H1 (cell line): ENCODE results near the gene GPR176. TPM values are rescaled to one million over a fixed set of nuclear protein-coding genes. Genes with fewer than 3 reads are reported as not detected.

Experiments used
- CTCF ChIA-PET: fragments of 300-600 bp; sonication (Branson Sonifier 250); formaldehyde crosslinking; loops from one replicate; lab custom pipeline; 2021; ENCODE audit not compliant: partially characterized antibody; lab: Charles Lee
- POLR2A ChIA-PET: fragments of 300-600 bp; sonication (Branson Sonifier 250); formaldehyde crosslinking; loops from one replicate; lab custom pipeline; 2021; ENCODE audit warnings: inconsistent platforms; ENCODE audit not compliant: partially characterized antibody; lab: Charles Lee
- DNase-seq, 2 experiments: peaks; one replicate each; pipeline versions ENCODE4 v3.0.0 to v3.0.0-alpha.2; 2010 to 2022; ENCODE audit warnings: low spot score in 2 of 2, low read depth in 1 of 2, mixed read lengths in 1 of 2
- FAIRE-seq: peaks from 2 replicates; lab custom pipeline; 2011; peaks lifted over from hg19 to GRCh38; lab: Jason Lieb, UNC
- H2AFZ ChIP-seq: 2 replicates; pipeline ENCODE4 v1.8.1; 2012; ENCODE audit warnings: low read length, inconsistent platforms
- H2AK5ac ChIP-seq: 2 replicates; pipeline ENCODE4 v1.6.1; 2013; ENCODE audit warnings: low read depth, low read length
- H2BK120ac ChIP-seq: replicated peaks from 2 replicates; pipeline ENCODE3; 2013; ENCODE audit warnings: low read depth, low read length, inconsistent platforms
- H2BK12ac ChIP-seq: 2 replicates; pipeline ENCODE4 v1.6.1; 2013; ENCODE audit warnings: low read depth, low read length
- H2BK15ac ChIP-seq: 2 replicates; pipeline ENCODE4 v1.6.1; 2013; ENCODE audit warnings: low read length
- H2BK20ac ChIP-seq: 2 replicates; pipeline ENCODE4 v1.6.1; 2013; ENCODE audit warnings: low read length
- H2BK5ac ChIP-seq: 2 replicates; pipeline ENCODE4 v1.6.1; 2013; ENCODE audit warnings: low read depth, low read length
- H3K14ac ChIP-seq: 2 replicates; pipeline ENCODE4 v1.6.1; 2013; ENCODE audit warnings: inconsistent platforms; ENCODE audit not compliant: insufficient read length
- H3K18ac ChIP-seq: 2 replicates; pipeline ENCODE4 v1.6.1; 2013; ENCODE audit warnings: low read length; ENCODE audit errors: extremely low read depth
- H3K23ac ChIP-seq: 2 replicates; pipeline ENCODE4 v1.6.1; 2013; ENCODE audit warnings: inconsistent platforms; ENCODE audit not compliant: insufficient read length
- H3K23me2 ChIP-seq: 2 replicates; pipeline ENCODE4 v1.6.1; 2013; ENCODE audit warnings: low read depth, low read length
- H3K27ac ChIP-seq: 2 replicates; pipeline ENCODE4 v1.6.1; 2011; ENCODE audit warnings: low read depth, low read length, inconsistent platforms
- H3K27me3 ChIP-seq, 4 experiments: replicated peaks in 1 of 4; 1 replicate in 1 of 4; 2 replicates in 3 of 4; pipeline versions ENCODE4 v1.6.1 to v1.8.1; 2011 to 2013; ENCODE audit warnings: low read length in 3 of 4, mild to moderate bottlenecking in 3 of 4, inconsistent platforms in 2 of 4, mixed read lengths in 2 of 4, moderate library complexity in 1 of 4; ENCODE audit not compliant: control insufficient read depth in 3 of 4, insufficient read depth in 3 of 4; ENCODE audit errors: extremely low read depth in 1 of 4
- H3K36me3 ChIP-seq, 4 experiments: 2 replicates each; pipeline versions ENCODE4 v1.6.1 to v1.8.1; 2011 to 2013; ENCODE audit warnings: mild to moderate bottlenecking in 4 of 4, low read length in 3 of 4, moderate library complexity in 2 of 4, control low read depth in 1 of 4, inconsistent platforms in 1 of 4; ENCODE audit not compliant: insufficient read depth in 4 of 4, control insufficient read depth in 2 of 4
- H3K4ac ChIP-seq: replicated peaks from 2 replicates; pipeline ENCODE3; 2013; ENCODE audit warnings: low read length, low read depth, mixed read lengths, inconsistent platforms; ENCODE audit not compliant: insufficient read length
- H3K4me1 ChIP-seq, 4 experiments: replicated peaks in 1 of 4; 1 replicate in 1 of 4; 2 replicates in 3 of 4; pipeline versions ENCODE4 v1.6.1 to v1.8.1; 2011 to 2013; ENCODE audit warnings: low read length in 3 of 4, inconsistent platforms in 2 of 4, mixed read lengths in 1 of 4; ENCODE audit not compliant: insufficient read depth in 4 of 4, control insufficient read depth in 3 of 4
- H3K4me2 ChIP-seq, 2 experiments: 2 replicates each; pipeline versions ENCODE4 v1.6.1 to v1.8.1; 2011 to 2013; ENCODE audit warnings: low read depth in 2 of 2, low read length in 2 of 2, control low read depth in 1 of 2, inconsistent platforms in 1 of 2, mild to moderate bottlenecking in 1 of 2; ENCODE audit not compliant: insufficient read depth in 1 of 2
- H3K4me3 ChIP-seq, 4 experiments: fragments of 200-600, 300-600 bp in 1 of 4; sonication (generic), shearing (Covaris generic), sonication (Bioruptor Twin) in 1 of 4; 2 replicates each; pipeline versions ENCODE4 v1.5.1 to v1.8.1; 2011 to 2016; ENCODE audit warnings: low read length in 4 of 4, low read depth in 3 of 4, control low read depth in 2 of 4, inconsistent platforms in 2 of 4, mild to moderate bottlenecking in 2 of 4, mixed read lengths in 1 of 4, moderate library complexity in 1 of 4; ENCODE audit not compliant: insufficient read depth in 2 of 4; ENCODE audit errors: extremely low read depth in 1 of 4
- H3K56ac ChIP-seq: replicated peaks from 2 replicates; pipeline ENCODE3; 2013; ENCODE audit warnings: low read depth, mild to moderate bottlenecking, mixed read lengths, low read length, inconsistent platforms; ENCODE audit not compliant: insufficient read length
- H3K79me1 ChIP-seq: 2 replicates; pipeline ENCODE4 v1.6.1; 2013; ENCODE audit warnings: low read depth, low read length, control low read depth
- H3K79me2 ChIP-seq, 2 experiments: 2 replicates each; pipeline versions ENCODE4 v1.6.1 to v1.8.1; 2012 to 2013; ENCODE audit warnings: low read length in 2 of 2, mild to moderate bottlenecking in 2 of 2, inconsistent platforms in 1 of 2; ENCODE audit not compliant: insufficient read depth in 2 of 2, control insufficient read depth in 1 of 2
- H3K9ac ChIP-seq, 4 experiments: replicated peaks in 1 of 4; 1 replicate in 1 of 4; 2 replicates in 3 of 4; pipeline versions ENCODE4 v1.6.1 to v1.8.1; 2011 to 2013; ENCODE audit warnings: low read depth in 3 of 4, low read length in 3 of 4, control low read depth in 2 of 4, mild to moderate bottlenecking in 2 of 4, moderate library complexity in 2 of 4, inconsistent platforms in 1 of 4; ENCODE audit errors: extremely low read depth in 1 of 4
- H3K9me3 ChIP-seq, 2 experiments: 2 replicates each; pipeline versions ENCODE4 v1.6.1 to v1.8.1; 2012 to 2013; ENCODE audit warnings: mild to moderate bottlenecking in 2 of 2, moderate library complexity in 2 of 2, control low read depth in 1 of 2, inconsistent platforms in 1 of 2, low read depth in 1 of 2, low read length in 1 of 2, mixed read lengths in 1 of 2; ENCODE audit not compliant: insufficient read depth in 2 of 2
- H4K20me1 ChIP-seq, 2 experiments: replicated peaks in 1 of 2; 2 replicates each; pipeline versions ENCODE3 to v1.8.1; 2011 to 2013; ENCODE audit warnings: inconsistent platforms in 2 of 2, low read length in 2 of 2, mild to moderate bottlenecking in 1 of 2; ENCODE audit not compliant: insufficient read depth in 2 of 2, control insufficient read depth in 1 of 2
- H4K5ac ChIP-seq: 2 replicates; pipeline ENCODE4 v1.6.1; 2013; ENCODE audit warnings: low read length, low read depth, mixed read lengths, inconsistent platforms; ENCODE audit not compliant: insufficient read length
- H4K8ac ChIP-seq: 2 replicates; pipeline ENCODE4 v1.8.0; 2013; ENCODE audit warnings: mild to moderate bottlenecking, moderate library complexity, low read length, inconsistent platforms; ENCODE audit not compliant: insufficient read depth; ENCODE audit errors: extremely low read depth
- H4K91ac ChIP-seq: replicated peaks from 2 replicates; pipeline ENCODE3; 2013; ENCODE audit warnings: low read length, mixed read lengths, inconsistent platforms; ENCODE audit not compliant: insufficient read length
- BCL11A ChIP-seq, 2 experiments: IDR thresholded peaks; one replicate each; pipeline ENCODE4 v1.6.1; 2011; ENCODE audit warnings: low read depth in 2 of 2, low read length in 2 of 2, mild to moderate bottlenecking in 2 of 2
- CREB1 ChIP-seq: IDR thresholded peaks from 2 replicates; pipeline ENCODE4 v1.6.1; 2012; ENCODE audit warnings: inconsistent platforms
- HDAC2 ChIP-seq, 2 experiments: fragments of 300-600 bp in 1 of 2; sonication (generic) in 1 of 2; IDR thresholded peaks; 2 replicates each; pipeline ENCODE4 v1.6.1; 2011 to 2012; ENCODE audit warnings: low read depth in 2 of 2, low read length in 2 of 2, mild to moderate bottlenecking in 2 of 2, moderate library complexity in 2 of 2, borderline replicate concordance in 1 of 2, inconsistent platforms in 1 of 2
- RBBP5 ChIP-seq: IDR thresholded peaks from 2 replicates; pipeline ENCODE4 v1.7.1; 2012; ENCODE audit warnings: low read depth, mild to moderate bottlenecking, inconsistent platforms, low read length, moderate library complexity, borderline replicate concordance
- WGBS, 2 experiments: shearing (Covaris generic) in 1 of 2; methylation state at CpG; one replicate each; pipeline versions ENCODE4 v1.1.6 to v1.1.7; 2013 to 2015; ENCODE audit warnings: low lambda C conversion rate in 2 of 2, mixed read lengths in 2 of 2, inconsistent platforms in 1 of 2, low coverage in 1 of 2, missing lambda C conversion rate in 1 of 2; ENCODE audit not compliant: insufficient replicate concordance in 2 of 2, insufficient coverage in 1 of 2, insufficient read length in 1 of 2; ENCODE audit errors: extremely low coverage in 1 of 2, missing lambda C conversion rate in 1 of 2; 5-methylcytosine and 5-hydroxymethylcytosine counted together
- polyA plus RNA-seq, 7 experiments: library from polyadenylated mRNA; depleted of rRNA in 3 of 7; stranded (reverse) in 5 of 7; unstranded in 2 of 7; fragments of >200 nt in 5 of 7; fragments of 200-250 nt in 2 of 7; gene quantifications; 1 replicate in 5 of 7; 2 replicates in 1 of 7; 4 replicates in 1 of 7; pipeline versions ENCODE4 v1.2.1 to v1.2.3, GENCODE V29; 2011 to 2013; ENCODE audit warnings: missing spikeins in 2 of 7, mixed read lengths in 2 of 7
- total RNA-seq: library from RNA; stranded (reverse); fragmentation: NEBNext Ultra II Directional; extraction: Animal tissue kit (Norgen Biotek cat#: 25700); gene quantifications from 2 replicates; pipeline ENCODE4 v1.2.1, GENCODE V29; 2021

Gene GPR176
- total and polyA plus RNA-seq, 2 of the 8 experiments (the other 6 are each of a cell fraction or from before 2014, with no cell fraction given) = 190 to 281 TPM

GRCh38 chr15:39924437-39924836 lies 4.4 kb upstream of the GPR176 start:
- no peak overlapping the region for H2BK5ac ChIP-seq
- CTCF ChIA-PET = interaction anchor here (0.8 to 4.2 kb wide), 4 partner anchors 9 to 136 kb away, joined by 3 to 20 read pairs (median 6); partner anchors contain the start of gene EIF2AK4
- peaks cover 3 to 12% of the 10 kb centered on the region in 2 experiments; a peak in 2 of 4 replicates for H3K79me2 ChIP-seq
- H3K56ac ChIP-seq = no peak overlapping the region
- H3K14ac ChIP-seq = no peak overlapping the region
- H4K91ac ChIP-seq = no peak overlapping the region
- no peak overlapping the region for H3K9ac ChIP-seq
- POLR2A ChIA-PET = interaction anchor here (0.8 to 5.3 kb wide), 6 partner anchors 9 to 36 kb away, joined by 3 to 23 read pairs (median 3); partner anchors contain the start of gene EIF2AK4
- H2AK5ac ChIP-seq = no peak overlapping the region
- no peak overlapping the region for H2BK120ac ChIP-seq
- peaks cover 5 to 15% (median 8%) of the 10 kb centered on the region in 4 experiments; a peak in 6 of 7 replicates for H3K4me1 ChIP-seq
- no peak overlapping the region for H2BK15ac ChIP-seq
- H3K27me3 ChIP-seq = no peaks in the 10 kb centered on the region
- peaks cover 7% of the 10 kb centered on the region for H3K23me2 ChIP-seq
- TF ChIP-seq BCL11A (IDR thresholded peaks at IDR 0.05; ENCODE audit: low read depth in 2 of 2, low read length in 2 of 2) = no peak
- TF ChIP-seq HDAC2 (IDR thresholded peaks at IDR 0.05; ENCODE audit: borderline replicate concordance in 1 of 2, low read depth in 2 of 2, low read length in 2 of 2) = no peak
- no peak for TF ChIP-seq RBBP5
- no peak for TF ChIP-seq CREB1
- H4K20me1 ChIP-seq = no peaks in the 10 kb centered on the region
- H2BK12ac ChIP-seq = no peak overlapping the region
- H2AFZ ChIP-seq = no peak overlapping the region
- H4K8ac ChIP-seq = no peak overlapping the region
- H3K4ac ChIP-seq = no peak overlapping the region
- FAIRE-seq (no peak), DNase-seq (no peak)
- WGBS, 2 experiments = 56% methylated on average over 3 of the region's 3 CpGs; no CpG with 5 or more reads in 1 of the 2 experiments
- no peak overlapping the region for H3K27ac ChIP-seq
- peak overlapping the region; percentile 58 for H4K5ac ChIP-seq
- no peak overlapping the region; a peak in 1 of 4 replicates for H3K4me2 ChIP-seq
- H3K4me3 ChIP-seq = no peak overlapping the region
- H3K18ac ChIP-seq = no peak overlapping the region
- no peaks in the 10 kb centered on the region for H3K36me3 ChIP-seq
- no peak overlapping the region for H3K23ac ChIP-seq
- peak overlapping the region; percentile 11; the same call in 1 of the 2 replicates for H2BK20ac ChIP-seq
- peaks cover 6% of the 10 kb centered on the region; the same call in 1 of the 2 replicates for H3K79me1 ChIP-seq
- no peaks in the 10 kb centered on the region; a peak in 1 of 4 replicates for H3K9me3 ChIP-seq
